K562 (cell line): ENCODE data around the gene RMI1. TPM values are rescaled to one million over a fixed set of nuclear protein-coding genes. Genes with fewer than 3 reads are reported as not detected.

Experiments used
- BDP1 ChIP-seq: IDR thresholded peaks from 3 replicates; pipeline ENCODE4 v1.6.1; 2011; ENCODE audit not compliant: insufficient read length, insufficient read depth
- CREB5 ChIP-seq: fragments of 250-450 bp; sonication (Bioruptor Pico); IDR thresholded peaks from 2 replicates; pipeline ENCODE4 v1.5.0; 2020; ENCODE audit warnings: mild to moderate bottlenecking
- RREB1 ChIP-seq: fragments of 250-450 bp; sonication (Bioruptor Pico); IDR thresholded peaks from 2 replicates; pipeline ENCODE4 v1.4.0; 2020
- U2AF2 ChIP-seq: fragments of 200-400 bp; formaldehyde crosslinking; optimal IDR thresholded peaks from 2 replicates; pipeline ENCODE3; 2017; ENCODE audit warnings: low read depth, mild to moderate bottlenecking, low read length
- polyA plus RNA-seq, 8 experiments: library from polyadenylated mRNA; depleted of rRNA in 4 of 8; stranded (reverse) in 5 of 8; unstranded in 3 of 8; fragments of >200 nt; fragmentation: Nextera tagmentation in 2 of 8; fragmentation: Illumina TruSeq in 1 of 8; extraction: Ambion mirVana in 2 of 8; extraction: Trizol in 1 of 8; gene quantifications; 2 replicates each; pipeline versions ENCODE4 v1.2.1 to v1.2.3, GENCODE V29; 2011 to 2014; ENCODE audit warnings: inconsistent platforms in 1 of 8, missing spikeins in 1 of 8
- total RNA-seq, 7 experiments: library from RNA; depleted of rRNA in 6 of 7; stranded (reverse); fragments of >200 nt in 6 of 7; fragmentation: Illumina TruSeq in 2 of 7; extraction: Trizol in 2 of 7; gene quantifications; 2 replicates each; pipeline versions ENCODE4 v1.2.1 to v1.2.3, GENCODE V29; 2011 to 2021; ENCODE audit warnings: low replicate concordance in 1 of 7

Gene RMI1
- total and polyA plus RNA-seq, 9 of the 15 experiments (the other 6 are each of a cell fraction or from before 2014, with no cell fraction given) = 3.0 to 17.4 (median 10.6) TPM

GRCh38 chr9:84024041-84024575, 43.5 kb downstream of the RMI1 start (continued):
- no peak for TF ChIP-seq RREB1 (CRISPR knock-in tag)
- TF ChIP-seq CREB5 (CRISPR knock-in tag) = no peak
- TF ChIP-seq BDP1 = no peak
- no peak for TF ChIP-seq U2AF2
